Liver (tissue), 9 donors: ENCODE measurements around the gene CHRNA4. TPM values are rescaled to one million over a fixed set of nuclear protein-coding genes. Genes with fewer than 3 reads are reported as not detected.

Experiments used
- DNase-seq: peaks from one replicate; pipeline ENCODE4 v3.0.0-alpha.2; 2017; ENCODE audit warnings: low spot score
- H3K27ac ChIP-seq, 2 donors: one replicate each; pipeline ENCODE4 v1.7.0; 2013; ENCODE audit warnings: inconsistent platforms in 2 of 2, low read length in 2 of 2, control low read depth in 1 of 2, low read depth in 1 of 2, mild to moderate bottlenecking in 1 of 2
- H3K27me3 ChIP-seq, 4 donors: one replicate each; pipeline versions ENCODE4 v1.6.1 to v1.7.0; 2013; ENCODE audit warnings: low read length in 3 of 4, inconsistent platforms in 1 of 4, mild to moderate bottlenecking in 1 of 4, moderate library complexity in 1 of 4; ENCODE audit not compliant: control insufficient read depth in 4 of 4, insufficient read depth in 4 of 4
- H3K36me3 ChIP-seq, 4 donors: one replicate each; pipeline versions ENCODE4 v1.6.1 to v1.7.0; 2013; ENCODE audit warnings: low read length in 3 of 4, mild to moderate bottlenecking in 3 of 4, low read depth in 1 of 4, moderate library complexity in 1 of 4; ENCODE audit not compliant: control insufficient read depth in 4 of 4, insufficient read depth in 3 of 4
- H3K4me1 ChIP-seq, 4 donors: one replicate each; pipeline versions ENCODE4 v1.6.1 to v1.7.0; 2013; ENCODE audit warnings: low read length in 3 of 4, mild to moderate bottlenecking in 3 of 4, moderate library complexity in 1 of 4; ENCODE audit not compliant: control insufficient read depth in 4 of 4, insufficient read depth in 4 of 4
- H3K4me3 ChIP-seq, 3 donors: one replicate each; pipeline versions ENCODE4 v1.6.1 to v1.7.0; 2013; ENCODE audit warnings: low read length in 3 of 3, control low read depth in 1 of 3, low read depth in 1 of 3, mild to moderate bottlenecking in 1 of 3
- H3K9ac ChIP-seq, 2 donors: one replicate each; pipeline ENCODE4 v1.7.0; 2013; ENCODE audit warnings: low read length in 2 of 2, mild to moderate bottlenecking in 2 of 2, moderate library complexity in 2 of 2, control low read depth in 1 of 2, low read depth in 1 of 2
- H3K9me3 ChIP-seq, 4 donors: one replicate each; pipeline versions ENCODE4 v1.6.1 to v1.7.0; 2013; ENCODE audit warnings: low read length in 3 of 4; ENCODE audit not compliant: control insufficient read depth in 4 of 4
- EGR1 ChIP-seq, 2 donors: IDR thresholded peaks; 2 replicates each; pipeline ENCODE4 v1.6.1; 2016 to 2018; ENCODE audit warnings: antibody characterized with exemption in 2 of 2, low read depth in 2 of 2
- FOXA2 ChIP-seq: IDR thresholded peaks from 2 replicates; pipeline ENCODE4 v1.6.1; 2016; ENCODE audit warnings: antibody characterized with exemption
- NR2F2 ChIP-seq: IDR thresholded peaks from 2 replicates; pipeline ENCODE4 v1.6.1; 2016; ENCODE audit warnings: antibody characterized with exemption
- RAD21 ChIP-seq, 2 donors: IDR thresholded peaks; 2 replicates each; pipeline ENCODE4 v1.6.1; 2016; ENCODE audit warnings: antibody characterized with exemption in 2 of 2, mild to moderate bottlenecking in 2 of 2
- TAF1 ChIP-seq: conservative IDR thresholded peaks from 2 replicates; pipeline ENCODE4 v1.6.1; 2016; ENCODE audit warnings: antibody characterized with exemption, mild to moderate bottlenecking
- YY1 ChIP-seq: IDR thresholded peaks from 2 replicates; pipeline ENCODE4 v1.6.1; 2016; ENCODE audit warnings: antibody characterized with exemption, mild to moderate bottlenecking
- WGBS: extraction: QIAGEN DNeasy Blood & Tissue Kit; methylation state at CpG from one replicate; pipeline ENCODE4 v1.1.7; 2013; 5-methylcytosine and 5-hydroxymethylcytosine counted together
- polyA plus RNA-seq, 2 donors: library from polyadenylated mRNA; stranded (reverse) in 1 of 2; unstranded in 1 of 2; fragments of 200-250 nt in 1 of 2; fragments of >200 nt in 1 of 2; fragmentation: Nextera tagmentation in 1 of 2; extraction: Ambion mirVana in 1 of 2; gene quantifications; one replicate each; pipeline versions ENCODE4 v1.2.1 to v1.2.3, GENCODE V29; 2013 to 2015
- total RNA-seq, 2 donors: library from RNA; depleted of rRNA; stranded (reverse); fragments of >200 nt; gene quantifications; one replicate each; pipeline ENCODE4 v1.2.3, GENCODE V29; 2014
- TF ChIP-seq, protein P1 (sequence below): IDR thresholded peaks from 2 replicates; pipeline ENCODE4 v1.6.1; 2016; ENCODE audit warnings: antibody characterized with exemption
- TF ChIP-seq, protein P2 (sequence below): fragments of 150-350 bp; IDR thresholded peaks from 2 replicates; pipeline ENCODE4 v1.5.1; 2017; ENCODE audit warnings: improper control_type of control experiment, low read depth, low read length; ENCODE audit not compliant: missing input control
- TF ChIP-seq, protein P3 (sequence below): IDR thresholded peaks from 2 replicates; pipeline ENCODE4 v1.6.1; 2016; ENCODE audit warnings: antibody characterized with exemption, mild to moderate bottlenecking
- donor health status: healthy.
- donor health status: healthy.
- donor health status: healthy.
- donor health status: healthy.
- donor health status: healthy.

The CHRNA4 gene
- total and polyA plus RNA-seq, 4 donors, result 3.2 to 23.3 (median 6.4) TPM; not detected in 1

DNA sequence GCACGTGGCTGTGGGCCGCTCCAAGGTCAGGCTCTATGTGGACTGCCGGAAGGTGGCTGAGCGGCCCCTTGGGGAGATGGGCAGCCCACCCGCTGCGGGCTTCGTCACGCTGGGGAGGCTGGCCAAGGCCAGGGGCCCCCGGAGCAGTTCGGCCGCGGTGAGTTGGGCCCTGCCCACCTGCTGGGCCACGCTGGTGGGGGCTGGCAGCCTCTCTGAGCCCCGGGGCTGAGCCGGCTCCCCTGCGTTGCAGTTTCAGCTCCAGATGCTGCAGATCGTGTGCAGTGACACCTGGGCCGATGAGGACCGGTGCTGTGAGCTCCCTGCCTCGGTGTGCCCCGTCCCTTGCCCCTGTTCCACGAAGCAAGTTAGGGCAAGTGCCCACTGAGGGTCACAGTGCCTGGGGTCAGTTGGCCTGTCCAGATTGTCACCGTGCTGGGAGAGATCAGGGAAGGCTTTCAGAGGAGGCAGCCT lies 41.1 kb downstream of the CHRNA4 start:
- H3K9me3 ChIP-seq, result no peaks in the 10 kb centered on the region
- no peak overlapping the region for H3K27ac ChIP-seq
- H3K4me1 ChIP-seq, result no peaks in the 10 kb centered on the region
- WGBS, result 88% methylated on average over 23 of the region's 23 CpGs
- no peak overlapping the region for H3K9ac ChIP-seq
- H3K27me3 ChIP-seq, result no peaks in the 10 kb centered on the region
- no peak overlapping the region for H3K4me3 ChIP-seq
- H3K36me3 ChIP-seq, result no peaks in the 10 kb centered on the region
- DNase-seq, result no peak
- TF ChIP-seq EGR1 (IDR thresholded peaks at IDR 0.05; ENCODE audit: low read depth in 2 of 2) (no peak), YY1 (no peak), FOXA2 (no peak), NR2F2 (no peak), TAF1 (no peak), RAD21 (IDR thresholded peaks at IDR 0.05) (no peak)
- TF ChIP-seq, protein P1, sequence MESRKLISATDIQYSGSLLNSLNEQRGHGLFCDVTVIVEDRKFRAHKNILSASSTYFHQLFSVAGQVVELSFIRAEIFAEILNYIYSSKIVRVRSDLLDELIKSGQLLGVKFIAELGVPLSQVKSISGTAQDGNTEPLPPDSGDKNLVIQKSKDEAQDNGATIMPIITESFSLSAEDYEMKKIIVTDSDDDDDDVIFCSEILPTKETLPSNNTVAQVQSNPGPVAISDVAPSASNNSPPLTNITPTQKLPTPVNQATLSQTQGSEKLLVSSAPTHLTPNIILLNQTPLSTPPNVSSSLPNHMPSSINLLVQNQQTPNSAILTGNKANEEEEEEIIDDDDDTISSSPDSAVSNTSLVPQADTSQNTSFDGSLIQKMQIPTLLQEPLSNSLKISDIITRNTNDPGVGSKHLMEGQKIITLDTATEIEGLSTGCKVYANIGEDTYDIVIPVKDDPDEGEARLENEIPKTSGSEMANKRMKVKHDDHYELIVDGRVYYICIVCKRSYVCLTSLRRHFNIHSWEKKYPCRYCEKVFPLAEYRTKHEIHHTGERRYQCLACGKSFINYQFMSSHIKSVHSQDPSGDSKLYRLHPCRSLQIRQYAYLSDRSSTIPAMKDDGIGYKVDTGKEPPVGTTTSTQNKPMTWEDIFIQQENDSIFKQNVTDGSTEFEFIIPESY, result no peak
- TF ChIP-seq, protein P2, sequence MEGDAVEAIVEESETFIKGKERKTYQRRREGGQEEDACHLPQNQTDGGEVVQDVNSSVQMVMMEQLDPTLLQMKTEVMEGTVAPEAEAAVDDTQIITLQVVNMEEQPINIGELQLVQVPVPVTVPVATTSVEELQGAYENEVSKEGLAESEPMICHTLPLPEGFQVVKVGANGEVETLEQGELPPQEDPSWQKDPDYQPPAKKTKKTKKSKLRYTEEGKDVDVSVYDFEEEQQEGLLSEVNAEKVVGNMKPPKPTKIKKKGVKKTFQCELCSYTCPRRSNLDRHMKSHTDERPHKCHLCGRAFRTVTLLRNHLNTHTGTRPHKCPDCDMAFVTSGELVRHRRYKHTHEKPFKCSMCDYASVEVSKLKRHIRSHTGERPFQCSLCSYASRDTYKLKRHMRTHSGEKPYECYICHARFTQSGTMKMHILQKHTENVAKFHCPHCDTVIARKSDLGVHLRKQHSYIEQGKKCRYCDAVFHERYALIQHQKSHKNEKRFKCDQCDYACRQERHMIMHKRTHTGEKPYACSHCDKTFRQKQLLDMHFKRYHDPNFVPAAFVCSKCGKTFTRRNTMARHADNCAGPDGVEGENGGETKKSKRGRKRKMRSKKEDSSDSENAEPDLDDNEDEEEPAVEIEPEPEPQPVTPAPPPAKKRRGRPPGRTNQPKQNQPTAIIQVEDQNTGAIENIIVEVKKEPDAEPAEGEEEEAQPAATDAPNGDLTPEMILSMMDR, result no peak
- TF ChIP-seq, protein P3, sequence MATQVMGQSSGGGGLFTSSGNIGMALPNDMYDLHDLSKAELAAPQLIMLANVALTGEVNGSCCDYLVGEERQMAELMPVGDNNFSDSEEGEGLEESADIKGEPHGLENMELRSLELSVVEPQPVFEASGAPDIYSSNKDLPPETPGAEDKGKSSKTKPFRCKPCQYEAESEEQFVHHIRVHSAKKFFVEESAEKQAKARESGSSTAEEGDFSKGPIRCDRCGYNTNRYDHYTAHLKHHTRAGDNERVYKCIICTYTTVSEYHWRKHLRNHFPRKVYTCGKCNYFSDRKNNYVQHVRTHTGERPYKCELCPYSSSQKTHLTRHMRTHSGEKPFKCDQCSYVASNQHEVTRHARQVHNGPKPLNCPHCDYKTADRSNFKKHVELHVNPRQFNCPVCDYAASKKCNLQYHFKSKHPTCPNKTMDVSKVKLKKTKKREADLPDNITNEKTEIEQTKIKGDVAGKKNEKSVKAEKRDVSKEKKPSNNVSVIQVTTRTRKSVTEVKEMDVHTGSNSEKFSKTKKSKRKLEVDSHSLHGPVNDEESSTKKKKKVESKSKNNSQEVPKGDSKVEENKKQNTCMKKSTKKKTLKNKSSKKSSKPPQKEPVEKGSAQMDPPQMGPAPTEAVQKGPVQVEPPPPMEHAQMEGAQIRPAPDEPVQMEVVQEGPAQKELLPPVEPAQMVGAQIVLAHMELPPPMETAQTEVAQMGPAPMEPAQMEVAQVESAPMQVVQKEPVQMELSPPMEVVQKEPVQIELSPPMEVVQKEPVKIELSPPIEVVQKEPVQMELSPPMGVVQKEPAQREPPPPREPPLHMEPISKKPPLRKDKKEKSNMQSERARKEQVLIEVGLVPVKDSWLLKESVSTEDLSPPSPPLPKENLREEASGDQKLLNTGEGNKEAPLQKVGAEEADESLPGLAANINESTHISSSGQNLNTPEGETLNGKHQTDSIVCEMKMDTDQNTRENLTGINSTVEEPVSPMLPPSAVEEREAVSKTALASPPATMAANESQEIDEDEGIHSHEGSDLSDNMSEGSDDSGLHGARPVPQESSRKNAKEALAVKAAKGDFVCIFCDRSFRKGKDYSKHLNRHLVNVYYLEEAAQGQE, result no peak

DNA sequence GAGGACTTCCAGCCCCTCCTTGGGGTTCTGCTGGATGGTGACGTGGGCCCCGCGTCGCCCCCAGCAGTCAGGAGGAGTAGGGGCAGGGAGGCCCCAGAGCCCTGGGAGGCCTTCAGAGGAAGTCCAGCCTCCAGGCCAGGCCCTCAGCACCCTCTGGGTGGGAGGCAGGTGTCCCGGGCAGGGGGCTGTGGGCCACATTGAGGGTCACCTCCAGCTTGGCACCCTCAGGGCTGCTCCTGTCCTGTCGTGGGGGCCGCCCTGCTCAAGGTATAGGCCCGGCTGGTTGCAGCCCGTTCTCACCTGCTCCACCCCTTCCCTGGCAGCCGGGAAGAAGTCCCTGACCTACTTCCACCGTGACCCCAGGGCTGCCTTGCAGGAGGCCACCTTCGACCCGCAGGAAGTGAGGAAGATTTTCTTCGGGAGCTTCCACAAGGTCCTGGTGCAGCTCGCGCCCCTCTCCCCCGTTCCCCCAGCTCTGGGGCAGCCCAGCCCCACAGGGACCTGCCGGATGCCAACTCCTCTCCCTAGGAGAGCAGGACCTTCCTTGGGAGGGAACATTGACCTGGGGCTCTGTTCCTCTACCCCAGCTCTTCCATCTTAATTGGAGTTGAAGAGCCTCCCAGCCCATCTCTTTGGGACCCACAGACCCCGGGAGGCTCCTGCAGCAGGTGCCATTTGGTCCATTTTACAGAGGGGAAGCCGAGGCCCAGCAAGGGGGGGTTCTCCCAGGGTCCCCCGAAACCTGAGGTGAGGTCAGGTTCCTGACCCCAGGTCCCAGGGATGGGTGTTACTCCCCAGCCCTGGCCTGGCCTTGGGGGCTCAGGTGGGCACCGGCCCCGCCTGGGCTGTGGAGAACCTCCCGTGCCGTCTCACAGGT lies 41.7 kb downstream of the CHRNA4 start:
- no peaks in the 10 kb centered on the region for H3K27me3 ChIP-seq
- H3K9ac ChIP-seq, result no peak overlapping the region
- DNase-seq, result no peak
- no peak overlapping the region for H3K4me3 ChIP-seq
- no peaks in the 10 kb centered on the region for H3K36me3 ChIP-seq
- no peak for TF ChIP-seq RAD21 (IDR thresholded peaks at IDR 0.05)
- no peak for TF ChIP-seq YY1
- TF ChIP-seq, protein P3, result no peak
- TF ChIP-seq TAF1, result no peak
- TF ChIP-seq, protein P2, result no peak
- TF ChIP-seq FOXA2, result no peak
- H3K4me1 ChIP-seq, result no peaks in the 10 kb centered on the region
- no peaks in the 10 kb centered on the region for H3K9me3 ChIP-seq
- WGBS, result 75% methylated on average over 25 of the region's 25 CpGs
- no peak overlapping the region for H3K27ac ChIP-seq
